Activated CD4-positive, alpha-beta T cell treated with anti-CD3 and anti-CD28 coated beads, Interleukin-2, amount 50 U/mL, for 24 hours (primary cell): ENCODE results near the gene LMX1B.

ENCODE experiments used
- DNase-seq, 2 donors: peaks; one replicate each; pipeline ENCODE4 v3.0.0-alpha.2; 2020; ENCODE audit warnings: low read depth in 1 of 2, low spot score in 1 of 2

Gene LMX1B

DNA sequence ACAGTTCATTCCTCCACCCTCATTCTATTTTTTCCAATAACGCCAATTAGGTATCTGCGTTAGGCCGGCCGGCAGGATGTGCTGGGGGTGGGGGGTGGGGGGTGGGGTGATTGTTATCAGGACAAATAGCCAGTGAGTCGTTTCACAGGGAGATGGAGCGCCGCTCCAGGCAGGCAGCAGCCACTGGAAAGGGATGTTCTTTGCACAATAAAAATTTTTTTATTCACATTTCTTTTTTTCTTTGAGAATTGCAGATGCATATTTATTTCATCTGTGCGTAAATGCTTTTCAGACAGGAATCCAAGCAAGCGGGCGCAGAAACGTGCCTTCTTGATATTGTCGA lies 4.1 kb downstream of the LMX1B start:
- no peak for DNase-seq

DNA sequence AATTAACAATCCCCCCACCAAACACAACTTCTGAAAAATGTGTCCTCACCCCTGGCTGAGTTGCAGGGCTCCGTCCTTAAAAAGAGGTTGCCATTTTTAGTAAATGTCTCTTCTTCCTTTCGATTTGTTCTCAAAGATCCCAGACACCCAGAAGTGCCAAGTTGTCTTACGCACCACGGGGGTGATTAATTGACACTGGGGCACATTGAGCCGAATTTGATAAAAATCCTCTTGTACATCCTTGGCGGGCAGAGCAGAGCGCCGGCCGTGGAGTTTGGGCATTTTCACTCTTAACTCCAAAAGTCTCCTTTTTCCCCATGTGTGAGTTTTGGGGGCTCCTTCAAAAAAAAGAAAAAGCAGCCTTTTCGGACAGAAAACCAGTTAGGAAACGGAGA lies 4.5 kb downstream of the LMX1B start:
- no peak for DNase-seq

DNA sequence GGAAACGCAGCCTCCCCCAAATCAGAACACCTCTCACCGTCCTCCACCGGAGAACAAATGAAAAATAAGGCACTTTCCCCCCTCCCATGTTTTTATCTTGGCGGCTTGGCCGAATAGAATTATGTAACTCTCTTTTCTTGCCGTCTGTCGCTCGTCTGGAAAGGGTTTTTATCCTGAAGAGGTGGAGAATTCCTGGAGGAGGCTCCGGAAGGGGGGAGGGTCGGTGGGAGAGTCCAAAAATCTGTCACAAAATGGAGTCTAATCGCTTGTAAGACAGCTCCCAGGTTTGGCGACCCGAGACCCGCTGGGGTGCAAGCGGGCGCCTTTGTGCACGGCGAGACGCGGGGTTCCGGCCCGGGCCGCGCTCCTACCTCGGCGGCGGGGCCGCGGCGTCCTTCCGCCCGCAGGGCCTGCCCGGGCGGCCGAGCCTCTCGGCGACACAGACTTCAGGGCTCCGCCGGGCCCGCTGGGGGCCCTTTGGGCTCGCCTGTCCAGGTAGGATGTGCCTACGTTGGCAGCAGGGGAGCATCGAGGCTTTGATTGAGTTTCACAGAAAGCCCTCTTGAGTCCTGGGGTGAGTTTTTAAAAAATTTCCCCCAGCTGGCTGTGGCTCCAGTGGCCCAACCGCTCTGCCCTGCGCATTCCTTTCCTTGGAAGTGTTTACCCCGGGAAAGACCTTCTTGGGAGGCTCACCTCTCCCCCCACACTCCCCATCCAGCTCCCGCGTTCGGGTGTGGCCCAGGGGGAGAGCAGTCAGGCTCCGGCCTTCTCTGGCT lies 5.0 kb downstream of the LMX1B start:
- no peak for DNase-seq

DNA sequence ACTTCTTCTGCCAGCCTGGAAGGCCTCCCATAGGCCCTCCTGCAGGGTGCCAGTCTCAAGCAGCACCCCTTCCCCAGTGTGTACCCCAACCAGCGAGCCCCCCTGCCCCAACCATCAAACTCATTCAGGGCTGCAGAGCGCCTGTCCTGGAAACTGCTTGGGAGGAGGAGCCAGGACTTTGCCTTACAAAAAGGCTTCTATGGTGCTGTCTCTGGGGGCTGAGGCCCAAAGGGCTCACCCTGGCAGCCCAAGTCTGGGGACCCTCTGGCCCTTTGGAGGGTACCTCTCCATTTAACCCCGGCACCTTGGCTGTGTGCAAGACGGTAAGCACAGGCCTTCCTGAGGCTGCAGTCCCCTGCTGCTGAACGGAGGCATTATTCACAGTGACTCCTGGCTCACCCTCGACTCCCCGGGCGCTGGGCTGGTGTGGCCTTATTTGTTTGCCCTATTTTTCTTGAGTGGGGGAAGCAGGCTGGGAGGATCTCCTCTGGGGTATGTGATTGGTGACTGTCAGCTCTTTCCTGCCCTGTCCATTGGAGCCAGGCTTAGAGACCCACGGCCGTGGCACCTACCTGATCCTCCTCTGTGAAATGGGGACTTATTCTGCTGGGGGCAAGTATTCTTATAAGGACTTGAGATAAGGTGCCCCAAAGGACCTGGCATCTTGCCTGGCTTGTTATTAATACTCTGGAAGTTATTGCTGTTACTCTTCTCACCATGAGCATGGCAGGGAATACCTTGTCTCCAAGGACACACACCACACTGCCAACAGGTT lies 5.8 kb downstream of the LMX1B start:
- no peak for DNase-seq

DNA sequence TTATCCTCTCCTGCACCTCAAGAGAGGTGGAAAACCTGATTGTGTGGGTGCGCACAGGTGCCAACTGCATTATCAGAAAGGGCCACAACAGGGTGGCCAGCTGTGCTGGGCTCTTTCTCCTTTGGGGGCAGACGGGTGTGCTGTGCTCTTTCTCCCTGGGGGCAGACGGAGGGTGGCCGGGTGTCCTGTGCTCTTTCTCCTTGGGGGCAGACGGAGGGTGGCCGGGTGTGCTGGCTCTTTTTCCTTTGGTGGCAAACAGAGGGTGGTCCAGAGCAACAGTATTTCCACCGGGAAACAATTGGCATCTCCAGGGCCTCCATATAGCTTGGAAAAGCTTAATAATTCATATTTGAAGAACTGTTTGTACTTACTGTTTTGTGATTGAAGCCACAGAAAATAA lies 6.8 kb downstream of the LMX1B start:
- no peak for DNase-seq

DNA sequence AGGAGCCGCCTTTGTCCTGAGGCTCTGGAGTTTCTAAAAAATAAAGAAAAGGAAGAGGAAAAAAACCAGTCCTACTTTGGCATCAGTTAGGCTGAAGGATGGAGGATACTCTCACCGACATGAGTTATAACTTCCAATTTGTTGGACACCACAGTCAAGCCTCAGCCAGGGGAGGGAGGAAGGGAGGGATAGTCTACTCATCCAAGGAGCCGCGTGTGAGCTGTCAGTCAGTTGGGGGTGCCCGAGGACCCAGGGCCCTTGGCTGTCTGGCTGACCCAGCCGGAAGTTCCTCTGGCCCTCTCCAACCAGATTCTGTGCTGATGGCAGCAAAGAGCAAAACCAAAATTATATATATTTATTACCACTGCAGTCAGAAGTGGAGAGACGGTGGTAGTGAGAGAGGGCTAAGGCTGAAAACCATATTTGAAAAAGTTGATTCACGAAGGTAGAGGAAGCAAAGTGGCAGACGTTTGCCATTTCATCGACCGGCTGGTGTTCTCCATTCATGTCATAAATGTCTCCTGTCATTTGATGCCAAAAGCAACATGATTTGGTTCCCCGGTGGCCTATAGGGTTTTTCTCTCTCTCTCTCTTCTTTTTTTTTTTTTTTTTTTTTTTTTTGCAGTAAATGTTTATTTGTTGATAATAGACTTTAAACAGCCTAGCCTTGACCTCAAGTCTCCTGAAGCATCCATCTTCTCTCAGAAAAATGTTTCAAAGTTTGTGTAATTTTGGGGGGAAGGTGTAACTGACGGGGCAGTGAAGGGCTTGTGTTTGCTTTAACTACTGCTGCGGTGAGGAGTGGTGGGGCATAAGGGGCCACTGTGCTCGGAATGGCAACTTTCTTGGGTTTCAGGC lies 7.6 kb downstream of the LMX1B start:
- no peak for DNase-seq

DNA sequence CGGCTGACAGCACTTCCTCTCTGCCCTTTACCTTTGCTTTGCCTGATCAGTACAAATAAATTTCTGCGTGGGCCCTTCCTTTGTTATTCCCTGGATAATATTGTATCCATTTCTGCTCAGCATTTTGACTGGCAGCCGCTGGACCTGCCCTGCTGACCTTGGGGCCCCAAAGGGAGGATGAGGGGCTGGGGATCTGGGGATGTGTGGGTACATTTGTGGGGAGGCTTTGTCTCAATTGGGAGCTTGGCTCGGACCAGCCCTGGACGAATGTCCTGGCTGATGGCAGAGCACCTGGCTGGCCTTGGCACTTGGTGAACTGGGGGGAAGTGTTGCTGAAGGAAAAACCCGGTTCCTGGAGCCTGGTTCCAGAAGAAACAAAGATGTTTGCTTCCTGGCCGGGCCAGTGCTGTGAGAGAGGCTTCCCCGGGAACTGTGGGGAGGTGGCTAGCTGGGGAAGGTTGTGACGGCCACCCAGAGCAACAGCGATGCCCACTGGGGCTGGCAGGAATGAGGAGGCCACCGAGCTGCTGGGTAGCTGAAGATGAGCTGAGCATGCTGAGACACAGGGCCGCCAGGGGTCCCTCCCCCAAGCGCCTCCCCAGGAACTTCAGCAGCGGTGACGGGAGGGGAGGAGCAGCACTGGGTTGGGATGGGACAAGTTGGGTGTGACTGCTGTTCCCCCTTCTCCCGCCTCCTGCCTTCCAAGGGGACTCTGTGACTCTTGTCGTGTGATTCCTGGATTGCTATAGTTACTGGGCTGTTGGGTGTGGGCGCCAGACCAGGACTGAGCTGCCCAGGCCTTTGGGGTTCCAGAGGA lies 8.4 kb downstream of the LMX1B start:
- DNase-seq = no peak

DNA sequence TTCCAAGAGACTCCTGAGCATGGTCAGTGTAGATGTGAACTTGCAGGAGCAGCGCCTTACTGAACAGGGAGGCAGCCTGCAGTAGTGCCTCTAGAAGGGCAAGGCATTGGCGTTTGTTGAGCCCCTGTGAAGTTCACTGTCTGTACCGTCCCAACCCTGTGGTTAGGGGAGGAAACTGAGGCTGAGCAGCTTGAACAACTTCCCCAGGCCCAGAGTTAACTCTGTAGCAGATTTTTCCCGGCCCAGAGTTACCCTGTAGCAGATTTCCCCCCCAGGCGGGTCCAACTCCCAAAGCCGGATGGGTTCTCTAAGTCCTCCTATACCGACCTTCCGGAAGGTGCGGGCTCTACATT lies 9.6 kb downstream of the LMX1B start:
- no peak for DNase-seq

DNA sequence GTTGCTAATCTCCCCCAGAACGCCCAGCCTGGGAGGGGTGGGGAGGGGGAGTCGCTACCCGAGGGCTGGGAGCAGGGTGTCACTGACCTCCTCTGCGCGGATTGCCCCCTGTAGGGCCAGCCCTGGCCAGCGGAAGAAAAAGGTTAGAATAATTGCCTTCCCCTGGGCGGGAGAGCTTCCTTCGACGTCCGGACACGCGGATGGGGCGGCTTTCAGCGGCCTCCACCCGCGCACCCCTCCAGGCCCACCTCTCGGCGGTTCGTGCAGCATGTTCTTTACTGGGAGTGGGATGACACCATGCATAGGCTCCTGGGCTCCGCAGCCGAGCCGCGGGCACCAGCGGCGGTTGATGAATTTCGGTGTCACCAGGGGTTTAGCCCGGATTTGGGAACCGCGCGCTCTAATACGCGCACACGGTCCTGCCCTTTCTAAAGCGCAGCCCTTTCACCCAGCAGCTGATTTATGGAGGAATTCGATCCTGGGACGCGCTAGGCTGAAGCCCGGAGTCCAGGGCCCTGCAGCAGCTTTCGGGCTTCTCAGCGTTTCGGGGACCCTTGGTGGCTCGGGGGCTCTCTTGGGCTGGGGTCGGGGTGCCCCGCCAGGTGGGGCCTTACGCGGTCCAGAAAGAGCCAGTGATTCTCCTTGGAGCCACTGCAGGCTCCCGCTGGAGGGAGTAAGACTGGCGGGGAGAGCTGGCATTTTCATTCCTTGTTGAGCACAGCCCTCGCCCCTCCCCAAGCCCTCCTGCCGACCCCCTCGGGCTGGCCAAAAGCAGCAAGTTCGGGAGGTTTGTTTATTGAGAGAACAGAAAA lies 10.1 kb downstream of the LMX1B start:
- DNase-seq = no peak

DNA sequence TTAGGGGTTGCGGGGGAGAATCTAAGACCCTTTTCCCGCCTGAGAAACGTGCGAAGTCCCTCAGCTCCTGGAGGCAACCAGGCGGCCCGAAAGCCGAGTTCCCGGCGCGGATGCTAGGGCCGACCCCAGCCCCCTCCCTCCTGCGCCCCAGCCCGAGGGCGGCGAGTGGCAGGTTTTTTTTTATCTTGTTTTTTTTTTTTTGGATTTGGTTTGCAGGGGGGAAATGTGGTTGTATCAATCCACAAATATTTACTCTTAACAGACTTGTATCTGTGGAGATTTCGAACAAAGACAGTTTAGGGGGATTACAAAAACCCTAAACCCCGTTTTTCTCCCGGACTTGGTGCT lies 10.7 kb downstream of the LMX1B start:
- no peak for DNase-seq

DNA sequence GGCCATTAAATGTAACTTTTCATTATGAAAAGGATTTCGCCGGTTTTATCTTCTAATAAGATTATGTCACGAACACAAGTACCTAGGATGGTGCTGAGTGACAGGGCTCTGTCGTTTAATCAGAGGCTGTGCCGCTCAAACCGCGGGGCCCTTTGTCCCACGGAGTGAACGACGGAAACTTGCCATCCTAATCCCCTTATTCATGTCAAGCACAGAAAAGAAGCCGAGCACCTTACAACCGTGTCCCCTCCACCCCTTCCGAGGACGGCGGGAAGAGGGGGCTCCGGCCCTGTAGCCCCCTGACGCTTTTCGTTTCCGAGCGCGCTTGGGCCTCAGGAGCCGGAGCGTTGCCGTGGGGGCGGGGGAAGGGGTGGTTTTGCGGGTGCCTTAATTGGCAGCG lies 11.2 kb downstream of the LMX1B start:
- DNase-seq = no peak

DNA sequence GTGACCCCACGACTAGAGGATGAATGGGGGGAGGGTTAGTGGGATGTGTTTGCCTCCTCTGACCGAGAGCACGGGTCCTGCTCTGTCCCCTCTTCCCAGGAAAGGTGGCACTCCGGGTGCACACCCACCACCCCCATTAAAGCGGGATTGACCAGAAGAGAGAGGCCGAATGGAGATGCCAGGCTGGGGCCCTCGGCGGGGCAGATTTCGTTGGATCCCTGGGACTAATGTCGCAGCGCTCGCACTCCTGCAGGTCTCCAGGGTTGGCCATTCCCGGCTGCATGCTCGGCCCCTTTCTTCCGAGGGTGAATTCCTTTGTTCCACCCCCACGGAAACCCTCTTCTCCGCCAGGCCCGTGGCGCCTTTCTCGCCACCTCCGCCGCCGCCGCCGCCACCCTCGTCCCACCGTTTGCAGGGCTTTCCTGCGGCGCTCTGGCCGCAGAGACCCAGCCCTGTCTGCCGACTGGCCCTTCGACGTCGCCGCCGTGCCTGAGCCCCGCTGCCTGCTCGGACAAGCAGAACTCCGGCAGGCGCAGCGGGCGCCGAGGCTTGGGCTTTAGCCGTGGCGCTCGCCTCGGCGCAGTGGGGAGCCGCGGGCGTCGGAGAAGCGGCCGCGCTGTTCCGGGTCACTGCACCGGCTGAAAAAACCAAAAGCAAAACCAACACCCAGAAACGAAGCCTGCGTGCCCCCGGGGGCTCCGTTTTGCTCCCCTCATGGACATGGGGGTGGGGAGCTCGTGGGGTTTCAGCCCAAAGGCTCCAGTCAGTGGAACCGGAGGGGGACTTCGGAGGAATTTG lies 11.8 kb downstream of the LMX1B start:
- no peak for DNase-seq

DNA sequence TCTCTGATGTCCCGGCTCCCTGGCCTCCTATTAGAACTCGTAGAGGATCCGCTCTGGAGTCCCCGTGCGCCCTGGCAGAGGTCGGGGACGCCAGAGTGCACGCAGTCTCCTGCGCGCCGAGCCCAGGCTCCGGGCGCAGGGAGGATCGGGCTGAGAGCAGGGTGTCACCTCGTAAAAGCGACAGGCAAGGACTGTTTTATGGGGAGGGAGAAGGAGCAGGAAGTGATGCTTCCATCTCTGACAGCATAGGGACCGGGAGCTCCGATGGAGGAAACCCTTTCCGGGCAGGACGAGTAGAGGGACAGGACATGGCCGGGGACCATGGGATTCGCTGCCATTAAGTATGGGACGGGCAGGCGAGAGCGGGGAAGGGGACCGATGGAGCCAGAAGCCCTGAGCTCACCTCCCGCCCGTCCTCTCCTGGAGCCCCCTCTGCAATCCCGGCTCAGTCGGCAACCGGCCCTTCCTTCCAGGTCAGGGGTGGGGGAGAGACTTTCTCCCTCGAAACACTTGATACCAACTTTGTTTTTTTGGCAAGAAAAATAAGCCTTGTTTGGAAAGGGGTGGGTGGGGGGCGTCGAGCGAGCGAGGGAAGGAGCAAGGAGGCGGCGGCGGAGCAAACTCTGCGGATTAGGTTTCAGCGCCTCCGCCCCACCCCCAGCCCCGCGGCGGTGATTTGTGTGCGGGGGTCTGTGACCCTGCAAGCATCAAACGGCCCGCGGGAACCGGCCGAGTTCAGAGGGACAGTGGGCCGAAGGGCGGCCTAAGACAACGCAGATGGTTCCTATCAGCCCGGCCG lies 12.6 kb downstream of the LMX1B start:
- no peak for DNase-seq

DNA sequence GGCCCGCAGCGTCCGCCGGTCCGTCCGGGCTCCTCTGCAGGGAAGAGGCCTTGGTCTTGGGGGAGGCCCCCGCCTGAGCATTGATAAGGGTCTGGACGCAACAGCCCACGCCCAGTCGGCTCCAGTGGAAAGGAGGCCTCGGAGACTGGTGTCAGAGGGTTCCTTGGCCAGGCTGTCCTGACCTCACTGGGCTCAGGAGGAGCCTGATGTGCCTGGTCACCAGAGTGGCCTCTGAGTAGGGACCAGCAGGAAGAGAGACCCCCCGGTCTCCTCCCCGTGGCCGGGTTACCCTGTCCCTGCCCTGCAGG lies 13.2 kb downstream of the LMX1B start:
- DNase-seq = no peak

DNA sequence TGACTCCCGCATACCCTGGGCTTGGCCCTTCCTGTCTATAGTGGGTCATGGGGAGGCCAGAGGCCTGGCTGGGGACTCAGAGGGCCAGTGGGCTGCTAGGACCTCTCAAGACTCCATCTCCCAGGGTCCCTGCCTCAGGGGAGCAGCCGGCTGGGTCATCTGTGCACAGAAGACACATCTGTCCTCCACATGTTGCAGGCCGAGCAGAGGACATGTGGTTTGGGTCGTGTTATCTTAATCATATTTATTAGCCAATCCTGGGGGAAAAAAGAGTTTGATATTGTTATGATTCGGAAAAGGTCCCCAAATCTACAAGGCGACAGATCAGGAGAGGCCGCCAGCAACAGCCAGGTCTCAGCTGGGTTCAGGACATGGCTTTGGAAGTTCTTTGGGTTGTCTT lies 14.4 kb downstream of the LMX1B start:
- DNase-seq = no peak

DNA sequence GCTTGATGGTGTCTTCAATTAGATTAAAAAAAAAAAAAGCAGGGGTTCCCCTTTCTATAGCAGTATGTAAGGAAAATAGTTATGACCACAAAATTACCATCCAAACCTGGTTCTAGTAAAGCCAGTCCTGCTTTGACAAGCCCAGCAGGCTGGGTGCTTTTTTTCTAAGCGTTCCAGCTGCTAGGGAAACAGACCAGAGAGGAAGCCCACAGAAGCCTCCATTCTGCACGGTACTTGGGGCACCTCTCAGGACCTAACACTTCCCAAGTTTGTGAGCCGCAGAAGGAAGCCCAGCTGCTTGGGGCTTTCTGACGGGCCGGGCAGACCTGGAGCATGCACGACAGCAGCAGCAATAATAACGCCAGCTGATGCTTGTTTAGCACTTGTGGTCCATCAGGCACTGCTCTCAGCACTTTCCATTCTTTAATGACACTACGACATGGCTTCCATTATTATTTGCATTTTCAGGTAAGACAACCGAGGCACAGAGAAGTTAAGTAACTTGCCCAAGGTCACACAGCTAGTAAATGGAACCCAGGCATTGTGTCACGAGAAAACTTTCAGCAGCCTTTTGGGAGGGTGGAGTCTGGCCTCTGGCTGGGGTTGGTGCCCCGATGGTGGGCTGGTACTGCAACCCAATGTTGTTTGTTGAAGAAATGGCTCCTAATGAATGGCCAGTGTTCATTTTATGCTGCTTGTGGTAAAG lies 15.4 kb downstream of the LMX1B start:
- no peak for DNase-seq

DNA sequence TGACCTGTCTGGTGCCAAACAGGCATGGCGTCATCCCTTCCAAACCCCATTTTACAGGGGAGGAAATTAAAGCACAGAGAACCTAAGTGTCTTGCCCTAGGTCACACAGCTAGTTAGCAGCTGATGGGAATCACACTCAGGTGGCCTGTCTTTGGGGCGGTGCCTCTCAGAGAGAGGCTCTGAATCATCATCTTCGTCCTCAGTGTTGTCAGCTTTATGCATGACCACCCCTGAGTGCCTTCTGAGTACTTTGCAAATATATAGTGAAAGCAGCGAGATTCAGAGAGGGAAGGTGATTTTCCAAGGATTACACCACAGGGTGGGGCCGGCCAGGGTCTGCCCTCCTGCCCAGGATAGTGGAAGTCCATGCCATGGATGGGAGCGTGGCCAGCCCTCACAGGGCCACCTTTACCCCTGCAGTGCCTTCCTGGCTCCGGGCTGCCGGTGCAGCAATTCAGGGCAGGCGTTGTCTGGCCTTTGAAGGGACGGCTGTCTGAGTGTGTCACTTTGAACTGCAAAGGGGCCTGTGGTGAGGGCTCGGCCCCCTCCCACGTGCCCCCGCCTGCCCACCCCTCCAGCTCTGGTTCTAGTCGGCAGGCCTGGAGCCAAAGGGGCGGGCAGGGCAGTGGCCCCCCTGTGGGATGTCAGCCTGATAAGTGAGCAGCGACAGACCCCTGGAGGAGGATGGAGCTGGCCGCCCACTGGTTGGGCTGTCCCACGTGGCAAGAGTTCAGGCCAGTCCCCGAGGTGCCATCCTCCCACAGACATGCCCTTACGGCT lies 16.9 kb downstream of the LMX1B start:
- DNase-seq = no peak

DNA sequence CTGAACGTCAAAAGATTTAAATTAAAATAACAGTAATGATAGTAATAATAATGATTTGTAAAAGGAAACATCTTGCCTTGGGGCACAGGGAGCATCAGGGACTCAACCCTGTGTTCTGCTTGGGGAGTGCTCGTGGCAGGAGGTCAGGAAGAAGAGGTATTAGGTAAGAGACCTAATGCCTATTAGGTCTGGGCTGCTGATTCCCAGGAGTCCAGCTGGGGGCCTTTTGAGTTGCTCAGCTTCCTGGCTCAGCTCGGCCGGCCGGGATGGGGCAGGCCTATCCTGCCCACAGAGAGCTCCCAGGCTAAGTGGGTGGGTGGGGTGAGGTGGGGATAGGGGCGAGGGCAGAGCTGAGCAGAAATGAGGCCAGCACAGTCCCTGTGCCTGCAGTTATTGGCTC lies 17.5 kb downstream of the LMX1B start:
- DNase-seq = no peak
